Rectal smooth muscle tissue (tissue), 1 donor: ENCODE data around the gene ATOSA.

Experiments used
- H3K27ac ChIP-seq: one replicate; pipeline ENCODE4 v1.7.0; 2013; ENCODE audit warnings: low read depth, low read length, inconsistent platforms
- H3K27me3 ChIP-seq: one replicate; pipeline ENCODE4 v1.7.0; 2013; ENCODE audit warnings: low read length; ENCODE audit not compliant: control insufficient read depth, insufficient read depth
- H3K36me3 ChIP-seq: one replicate; pipeline ENCODE4 v1.7.0; 2013; ENCODE audit warnings: low read length; ENCODE audit not compliant: control insufficient read depth, insufficient read depth
- H3K4me1 ChIP-seq: one replicate; pipeline ENCODE4 v1.7.0; 2013; ENCODE audit warnings: low read length; ENCODE audit not compliant: control insufficient read depth, insufficient read depth
- H3K4me3 ChIP-seq: one replicate; pipeline ENCODE4 v1.7.0; 2013; ENCODE audit warnings: low read length
- H3K9ac ChIP-seq: one replicate; pipeline ENCODE4 v1.7.0; 2013; ENCODE audit warnings: low read length

The ATOSA gene

GRCh38 chr15:52636459-52636858 lies 42.7 kb downstream of the ATOSA start:
- H3K27ac ChIP-seq = no peak overlapping the region
- no peak overlapping the region for H3K9ac ChIP-seq
- no peak overlapping the region for H3K4me3 ChIP-seq
- peaks cover 3% of the 10 kb centered on the region for H3K36me3 ChIP-seq
- H3K4me1 ChIP-seq = no peaks in the 10 kb centered on the region
- H3K27me3 ChIP-seq = no peaks in the 10 kb centered on the region

GRCh38 chr15:52635908-52636307 lies 43.3 kb downstream of the ATOSA start:
- Histone ChIP-seq H3K4me3 (no peak overlapping the region), H3K9ac (no peak overlapping the region), H3K36me3 (no peaks in the 10 kb centered on the region), H3K27me3 (no peaks in the 10 kb centered on the region), H3K27ac (no peak overlapping the region), H3K4me1 (no peaks in the 10 kb centered on the region)
